Ishikawa (cell line): ENCODE data around the gene HYDIN.

Experiments
- RAD21 ChIP-seq: IDR thresholded peaks from 2 replicates; pipeline ENCODE4 v1.6.1; 2012; ENCODE audit warnings: low read depth
- YY1 ChIP-seq: IDR thresholded peaks from 2 replicates; pipeline ENCODE4 v1.6.1; 2012; ENCODE audit warnings: low read depth
- TF ChIP-seq, protein P1 (sequence below): IDR thresholded peaks from 2 replicates; pipeline ENCODE4 v1.6.1; 2012; ENCODE audit warnings: low read depth, mild to moderate bottlenecking

DNA sequence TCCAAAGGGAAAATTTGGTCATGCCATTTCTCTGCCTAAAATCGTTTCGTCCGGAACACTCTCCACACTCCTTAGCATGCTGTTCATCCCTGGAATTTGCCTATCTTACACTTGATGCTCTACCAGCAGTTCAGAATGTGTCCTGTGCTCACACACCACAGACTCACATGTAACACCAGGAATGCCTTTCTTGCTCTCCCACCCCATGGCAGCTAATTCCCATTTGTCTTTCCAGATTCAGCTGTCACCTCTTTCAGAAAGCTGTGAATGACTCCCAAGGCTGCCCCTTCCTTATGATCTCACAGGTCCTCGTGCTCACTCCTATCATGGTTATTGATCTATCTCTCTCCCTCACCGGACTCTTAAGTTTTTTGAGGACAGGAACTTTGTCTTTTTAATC lies 38.1 kb downstream of the HYDIN start:
- TF ChIP-seq RAD21: no peak
- TF ChIP-seq, protein P1, sequence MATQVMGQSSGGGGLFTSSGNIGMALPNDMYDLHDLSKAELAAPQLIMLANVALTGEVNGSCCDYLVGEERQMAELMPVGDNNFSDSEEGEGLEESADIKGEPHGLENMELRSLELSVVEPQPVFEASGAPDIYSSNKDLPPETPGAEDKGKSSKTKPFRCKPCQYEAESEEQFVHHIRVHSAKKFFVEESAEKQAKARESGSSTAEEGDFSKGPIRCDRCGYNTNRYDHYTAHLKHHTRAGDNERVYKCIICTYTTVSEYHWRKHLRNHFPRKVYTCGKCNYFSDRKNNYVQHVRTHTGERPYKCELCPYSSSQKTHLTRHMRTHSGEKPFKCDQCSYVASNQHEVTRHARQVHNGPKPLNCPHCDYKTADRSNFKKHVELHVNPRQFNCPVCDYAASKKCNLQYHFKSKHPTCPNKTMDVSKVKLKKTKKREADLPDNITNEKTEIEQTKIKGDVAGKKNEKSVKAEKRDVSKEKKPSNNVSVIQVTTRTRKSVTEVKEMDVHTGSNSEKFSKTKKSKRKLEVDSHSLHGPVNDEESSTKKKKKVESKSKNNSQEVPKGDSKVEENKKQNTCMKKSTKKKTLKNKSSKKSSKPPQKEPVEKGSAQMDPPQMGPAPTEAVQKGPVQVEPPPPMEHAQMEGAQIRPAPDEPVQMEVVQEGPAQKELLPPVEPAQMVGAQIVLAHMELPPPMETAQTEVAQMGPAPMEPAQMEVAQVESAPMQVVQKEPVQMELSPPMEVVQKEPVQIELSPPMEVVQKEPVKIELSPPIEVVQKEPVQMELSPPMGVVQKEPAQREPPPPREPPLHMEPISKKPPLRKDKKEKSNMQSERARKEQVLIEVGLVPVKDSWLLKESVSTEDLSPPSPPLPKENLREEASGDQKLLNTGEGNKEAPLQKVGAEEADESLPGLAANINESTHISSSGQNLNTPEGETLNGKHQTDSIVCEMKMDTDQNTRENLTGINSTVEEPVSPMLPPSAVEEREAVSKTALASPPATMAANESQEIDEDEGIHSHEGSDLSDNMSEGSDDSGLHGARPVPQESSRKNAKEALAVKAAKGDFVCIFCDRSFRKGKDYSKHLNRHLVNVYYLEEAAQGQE: no peak
- no peak for TF ChIP-seq YY1
